Measurements from ENCODE around the gene HFM1. TPM values are rescaled to one million over a fixed set of nuclear protein-coding genes. Genes with fewer than 3 reads are reported as not detected.
A peak's percentile ranks its signal among the peaks of the same experiment; 100 is the strongest.
"Not testable (repeated sequence)": the region's sequence is repeated elsewhere in the genome, so short reads cannot be mapped to it uniquely, and the experiment has no call there.

Gene HFM1
- total RNA-seq, result not detected in 2 replicates

- Mint-ChIP-seq H3K4me1 (ENCODE audit: low read depth) (peaks cover 5% of the 10 kb centered on the region), H3K27me3 (ENCODE audit: insufficient read depth) (peaks cover 67% of the 10 kb centered on the region), H3K4me3 (peak within 1 kb of the TSS; percentile 77), H3K36me3 (ENCODE audit: low read depth) (peaks cover 3% of the 10 kb centered on the region), H3K9me3 (no peaks in the 10 kb centered on the region), H3K27ac (peak within 1 kb of the TSS; percentile 23)
- peak; percentile 31 for DNase-seq (ENCODE audit: low spot score)
- intact Hi-C loops (cut with micrococcal nuclease), result loop anchor here (5.0 to 10.0 kb wide), 2 partner anchors 237 to 680 kb away; no protein-coding TSS in a partner anchor
These were observed at the start of gene HFM1 for GRCh38 chr1:91404151-91405012. HFM1 (minus strand) TSS chr1:91404837; CDS start chr1:91401082, 3,755 bp downstream.

DNA sequence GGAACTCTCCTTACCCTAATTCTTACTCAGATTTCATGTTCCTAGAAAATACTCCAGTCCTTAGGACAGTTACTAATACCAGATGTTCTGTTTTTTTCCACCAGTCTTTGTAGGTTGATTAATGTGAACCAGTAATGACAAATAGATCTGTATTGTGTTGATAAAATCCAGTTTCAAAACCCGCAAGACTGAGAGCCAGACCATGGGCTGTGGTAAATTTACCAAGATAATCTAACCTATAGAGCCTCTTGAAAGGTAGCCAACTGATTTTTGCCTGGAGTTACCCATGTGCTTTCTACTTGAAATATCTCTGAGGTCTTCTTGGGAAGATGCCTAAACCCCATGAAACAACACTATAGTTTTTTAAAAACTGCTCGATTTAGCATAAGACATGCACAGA lies 49.5 kb upstream of the HFM1 start:
- no peak overlapping the region for H3K27ac Mint-ChIP-seq
- no peaks in the 10 kb centered on the region for H3K4me1 Mint-ChIP-seq (ENCODE audit: low read depth)
- no peak for DNase-seq (ENCODE audit: low spot score)
- H3K27me3 Mint-ChIP-seq (ENCODE audit: insufficient read depth), result peaks cover 14% of the 10 kb centered on the region
- H3K36me3 Mint-ChIP-seq (ENCODE audit: low read depth), result no peaks in the 10 kb centered on the region
- no peaks in the 10 kb centered on the region for H3K9me3 Mint-ChIP-seq
- intact Hi-C loops (cut with micrococcal nuclease), result no loop called here
- no peak overlapping the region for H3K4me3 Mint-ChIP-seq

GRCh38 chr1:91450260-91450659 lies 45.6 kb upstream of the HFM1 start:
- Mint-ChIP-seq H3K4me1 (ENCODE audit: low read depth) (no peaks in the 10 kb centered on the region), H3K27ac (no peak overlapping the region), H3K36me3 (ENCODE audit: low read depth) (no peaks in the 10 kb centered on the region), H3K9me3 (no peaks in the 10 kb centered on the region), H3K27me3 (ENCODE audit: insufficient read depth) (peaks cover 11% of the 10 kb centered on the region), H3K4me3 (no peak overlapping the region)
- intact Hi-C loops (cut with micrococcal nuclease), result no loop called here
- DNase-seq (ENCODE audit: low spot score), result no peak

DNA sequence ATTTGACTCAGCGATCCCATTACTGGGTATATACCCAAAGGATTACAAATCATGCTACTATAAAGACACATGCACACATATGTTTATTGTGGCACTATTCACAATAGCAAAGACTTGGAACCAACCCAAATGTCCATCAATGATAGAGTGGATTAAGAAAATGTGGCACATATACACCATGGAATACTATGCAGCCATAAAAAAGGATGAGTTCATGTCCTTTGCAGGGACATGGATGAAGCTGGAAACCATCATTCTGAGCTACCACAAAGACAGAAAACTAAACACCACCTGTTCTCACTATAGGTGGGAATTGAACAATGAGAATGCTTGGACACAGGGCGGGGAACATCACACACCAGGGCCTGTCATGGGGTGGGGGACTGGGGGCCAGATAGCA lies 43.1 kb upstream of the HFM1 start:
- intact Hi-C loops (cut with micrococcal nuclease); H3K36me3 Mint-ChIP-seq (ENCODE audit: low read depth); H3K4me1 Mint-ChIP-seq (ENCODE audit: low read depth); DNase-seq (ENCODE audit: low spot score); H3K27ac Mint-ChIP-seq; H3K4me3 Mint-ChIP-seq: not testable (repeated sequence)
- peaks cover 17% of the 10 kb centered on the region for H3K9me3 Mint-ChIP-seq
- peaks cover 15% of the 10 kb centered on the region for H3K27me3 Mint-ChIP-seq (ENCODE audit: insufficient read depth)

- not testable (repeated sequence) for H3K27me3 Mint-ChIP-seq (ENCODE audit: insufficient read depth); H3K4me1 Mint-ChIP-seq (ENCODE audit: low read depth); DNase-seq (ENCODE audit: low spot score); H3K36me3 Mint-ChIP-seq (ENCODE audit: low read depth); H3K27ac Mint-ChIP-seq; H3K4me3 Mint-ChIP-seq
- intact Hi-C loops (cut with micrococcal nuclease), result loop anchor here (1.0 kb wide), 1 partner anchor 485 kb away; no protein-coding TSS in a partner anchor
- H3K9me3 Mint-ChIP-seq, result peaks cover 18% of the 10 kb centered on the region
These were observed 37.3 kb upstream of the HFM1 start for GRCh38 chr1:91441980-91442379.

DNA sequence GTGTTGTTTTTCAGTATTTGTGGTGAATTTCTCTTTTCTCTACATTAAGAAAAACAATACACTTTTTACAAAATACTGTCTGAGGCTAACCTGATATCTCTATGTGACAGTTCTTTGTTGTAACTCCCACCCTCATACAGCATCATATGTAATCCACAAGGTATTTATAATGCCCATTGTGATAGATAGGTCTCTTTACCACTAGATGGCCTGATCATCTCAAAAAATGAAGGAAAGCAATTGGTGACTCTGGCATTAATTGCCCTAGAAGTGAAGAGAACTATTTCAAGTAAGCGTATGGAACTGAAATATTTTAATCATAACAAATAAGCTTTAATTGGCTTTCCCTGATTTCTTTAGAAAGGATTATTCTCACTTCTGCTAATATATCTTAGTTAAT lies 36.2 kb upstream of the HFM1 start:
- H3K27ac Mint-ChIP-seq, result no peak overlapping the region
- no peak overlapping the region for H3K4me3 Mint-ChIP-seq
- intact Hi-C loops (cut with micrococcal nuclease), result loop anchor here (1.0 kb wide), 1 partner anchor 486 kb away; no protein-coding TSS in a partner anchor
- peaks cover 18% of the 10 kb centered on the region for H3K9me3 Mint-ChIP-seq
- no peaks in the 10 kb centered on the region for H3K4me1 Mint-ChIP-seq (ENCODE audit: low read depth)
- H3K27me3 Mint-ChIP-seq (ENCODE audit: insufficient read depth), result peaks cover 8% of the 10 kb centered on the region
- H3K36me3 Mint-ChIP-seq (ENCODE audit: low read depth), result no peaks in the 10 kb centered on the region
- DNase-seq (ENCODE audit: low spot score), result no peak

DNA sequence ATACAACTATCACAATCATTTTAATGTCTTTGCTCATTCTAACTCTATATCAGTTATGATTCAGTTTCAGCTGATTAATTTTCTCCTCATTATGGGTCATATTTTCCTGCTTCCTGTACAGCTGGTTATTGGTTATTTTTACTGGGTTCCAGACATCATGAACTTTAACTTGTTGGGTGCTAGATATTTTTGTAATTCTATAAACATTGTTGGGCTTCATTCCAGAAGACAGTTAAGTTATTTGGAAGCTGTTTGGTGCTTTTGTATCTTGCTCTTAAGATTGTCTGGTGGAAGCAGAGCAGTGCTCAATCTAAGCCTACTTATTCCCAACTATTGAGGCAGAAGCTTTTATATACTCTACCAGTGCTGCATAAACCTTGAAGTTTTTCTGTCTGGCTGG lies 34.4 kb upstream of the HFM1 start:
- DNase-seq (ENCODE audit: low spot score), result no peak
- H3K36me3 Mint-ChIP-seq (ENCODE audit: low read depth), result no peaks in the 10 kb centered on the region
- H3K27me3 Mint-ChIP-seq (ENCODE audit: insufficient read depth), result peaks cover 4% of the 10 kb centered on the region
- intact Hi-C loops (cut with micrococcal nuclease), result no loop called here
- no peak overlapping the region for H3K4me3 Mint-ChIP-seq
- H3K9me3 Mint-ChIP-seq, result peaks cover 11% of the 10 kb centered on the region
- H3K27ac Mint-ChIP-seq, result no peak overlapping the region
- no peaks in the 10 kb centered on the region for H3K4me1 Mint-ChIP-seq (ENCODE audit: low read depth)

GRCh38 chr1:91428182-91428798 lies 23.7 kb upstream of the HFM1 start:
- no peaks in the 10 kb centered on the region for H3K4me1 Mint-ChIP-seq (ENCODE audit: low read depth)
- H3K4me3 Mint-ChIP-seq, result no peak overlapping the region
- intact Hi-C loops (cut with micrococcal nuclease), result no loop called here
- H3K9me3 Mint-ChIP-seq, result no peaks in the 10 kb centered on the region
- H3K27me3 Mint-ChIP-seq (ENCODE audit: insufficient read depth), result peaks cover 13% of the 10 kb centered on the region
- H3K27ac Mint-ChIP-seq, result no peak overlapping the region
- H3K36me3 Mint-ChIP-seq (ENCODE audit: low read depth), result no peaks in the 10 kb centered on the region
- DNase-seq (ENCODE audit: low spot score), result no peak

GRCh38 chr1:91427741-91428140 lies 23.1 kb upstream of the HFM1 start:
- peaks cover 15% of the 10 kb centered on the region for H3K27me3 Mint-ChIP-seq (ENCODE audit: insufficient read depth)
- intact Hi-C loops (cut with micrococcal nuclease), result no loop called here
- no peak for DNase-seq (ENCODE audit: low spot score)
- no peak overlapping the region for H3K27ac Mint-ChIP-seq
- H3K9me3 Mint-ChIP-seq, result no peaks in the 10 kb centered on the region
- no peak overlapping the region for H3K4me3 Mint-ChIP-seq
- H3K36me3 Mint-ChIP-seq (ENCODE audit: low read depth), result no peaks in the 10 kb centered on the region
- H3K4me1 Mint-ChIP-seq (ENCODE audit: low read depth), result no peaks in the 10 kb centered on the region

- H3K27ac Mint-ChIP-seq; H3K4me3 Mint-ChIP-seq; DNase-seq (ENCODE audit: low spot score); intact Hi-C loops (cut with micrococcal nuclease); H3K36me3 Mint-ChIP-seq (ENCODE audit: low read depth); H3K9me3 Mint-ChIP-seq; H3K4me1 Mint-ChIP-seq (ENCODE audit: low read depth): not testable (repeated sequence)
- H3K27me3 Mint-ChIP-seq (ENCODE audit: insufficient read depth), result peaks cover 25% of the 10 kb centered on the region
These were observed 17.9 kb upstream of the HFM1 start for GRCh38 chr1:91422523-91422922.

DNA sequence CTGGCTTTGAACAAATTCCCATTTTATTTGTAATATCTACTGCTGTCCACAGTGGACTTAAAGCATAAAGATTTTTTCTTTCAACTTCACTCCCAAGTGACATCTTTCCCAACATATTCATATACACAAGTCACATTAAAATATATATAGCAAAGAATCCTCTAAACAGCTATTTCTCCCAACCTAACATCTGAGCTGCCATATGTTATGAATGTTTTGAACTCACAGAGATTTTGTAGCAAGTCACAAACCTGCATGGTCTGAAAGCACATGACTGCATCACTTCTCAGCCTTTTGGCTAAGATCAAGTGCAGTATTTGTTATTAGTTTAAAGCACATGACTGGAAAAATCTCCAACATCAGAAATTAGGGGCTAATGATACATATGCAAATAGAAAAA lies 7.7 kb upstream of the HFM1 start:
- Mint-ChIP-seq H3K4me3 (no peak overlapping the region), H3K27me3 (ENCODE audit: insufficient read depth) (peaks cover 21% of the 10 kb centered on the region), H3K9me3 (no peaks in the 10 kb centered on the region), H3K36me3 (ENCODE audit: low read depth) (no peaks in the 10 kb centered on the region), H3K4me1 (ENCODE audit: low read depth) (no peaks in the 10 kb centered on the region), H3K27ac (no peak overlapping the region)
- no peak for DNase-seq (ENCODE audit: low spot score)
- intact Hi-C loops (cut with micrococcal nuclease), result no loop called here

- H3K36me3 Mint-ChIP-seq (ENCODE audit: low read depth), result peaks cover 3% of the 10 kb centered on the region
These were observed 2.2 kb upstream of the HFM1 start for GRCh38 chr1:91406773-91407389.

DNA sequence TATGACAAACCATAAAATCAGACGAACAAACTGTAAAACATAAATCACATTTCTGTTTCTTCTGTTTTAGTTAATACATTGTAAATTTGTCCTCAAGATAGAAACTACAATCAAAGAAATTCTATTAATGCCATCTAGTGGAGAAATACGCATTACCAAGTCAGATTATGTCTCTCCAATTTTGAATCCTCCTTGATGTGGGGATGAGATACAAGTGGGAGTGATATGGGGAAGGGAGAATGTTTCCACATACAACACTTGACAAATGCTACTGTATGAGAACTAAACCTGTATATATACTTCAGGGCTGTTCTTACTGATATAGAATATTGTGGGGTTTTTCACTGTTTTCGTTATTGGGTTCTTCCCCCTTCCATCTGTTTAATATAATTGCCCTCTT lies 2.6 kb downstream of the HFM1 start:
- H3K36me3 Mint-ChIP-seq (ENCODE audit: low read depth), result peaks cover 3% of the 10 kb centered on the region
- H3K4me3 Mint-ChIP-seq, result no peak overlapping the region
- H3K4me1 Mint-ChIP-seq (ENCODE audit: low read depth), result peaks cover 5% of the 10 kb centered on the region
- no peak for DNase-seq (ENCODE audit: low spot score)
- intact Hi-C loops (cut with micrococcal nuclease), result loop anchor here (1.0 to 10.0 kb wide), 3 partner anchors 120 to 677 kb away; no protein-coding TSS in a partner anchor
- H3K9me3 Mint-ChIP-seq, result no peaks in the 10 kb centered on the region
- no peak overlapping the region for H3K27ac Mint-ChIP-seq
- peaks cover 58% of the 10 kb centered on the region for H3K27me3 Mint-ChIP-seq (ENCODE audit: insufficient read depth)

More at GRCh38 chr1:91406773-91407389, 2.2 kb upstream of the HFM1 start:
- Mint-ChIP-seq H3K4me3 (no peak overlapping the region), H3K4me1 (ENCODE audit: low read depth) (peaks cover 5% of the 10 kb centered on the region), H3K9me3 (no peaks in the 10 kb centered on the region), H3K27ac (no peak overlapping the region), H3K27me3 (ENCODE audit: insufficient read depth) (peaks cover 56% of the 10 kb centered on the region)
- intact Hi-C loops (cut with micrococcal nuclease), result loop anchor here (10.0 kb wide), 1 partner anchor 682 kb away; no protein-coding TSS in a partner anchor
- no peak for DNase-seq (ENCODE audit: low spot score)
